Loucy (cell line): Measurements from ENCODE around the gene DPF3.

Experiments
- H2AFZ ChIP-seq: fragments of 200-600 bp; sonication (generic); 2 replicates; pipeline ENCODE4 v1.6.0; 2016; ENCODE audit warnings: antibody characterized with exemption, mild to moderate bottlenecking, low read length, moderate library complexity
- H3F3A ChIP-seq: fragments of 200-600 bp; 2 replicates; pipeline ENCODE4 v1.6.0; 2016; ENCODE audit warnings: antibody characterized with exemption, low read depth, mild to moderate bottlenecking
- H3K27me3 ChIP-seq: fragments of 200-600 bp; sonication (generic); 2 replicates; pipeline ENCODE4 v1.6.1; 2014; ENCODE audit warnings: low read length, mild to moderate bottlenecking; ENCODE audit not compliant: insufficient read depth, poor library complexity, severe bottlenecking
- H3K36me3 ChIP-seq: fragments of 200-600 bp; sonication (generic); 2 replicates; pipeline ENCODE4 v1.6.1; 2016; ENCODE audit warnings: low read length; ENCODE audit not compliant: insufficient read depth
- H3K4me1 ChIP-seq: fragments of 200-600 bp; sonication (generic); 2 replicates; pipeline ENCODE4 v1.5.1; 2014; ENCODE audit warnings: low read length, mild to moderate bottlenecking; ENCODE audit not compliant: insufficient read depth, poor library complexity, severe bottlenecking
- H3K4me2 ChIP-seq: fragments of 200-600 bp; sonication (generic); 2 replicates; pipeline ENCODE4 v1.6.0; 2014; ENCODE audit warnings: antibody characterized with exemption, low read length, low read depth, mild to moderate bottlenecking; ENCODE audit not compliant: poor library complexity, severe bottlenecking
- H3K4me3 ChIP-seq: fragments of 200-600 bp; sonication (generic); 2 replicates; pipeline ENCODE4 v1.5.1; 2014; ENCODE audit warnings: low read length, mild to moderate bottlenecking, mixed read lengths; ENCODE audit not compliant: poor library complexity, severe bottlenecking
- H3K79me2 ChIP-seq: fragments of 200-600 bp; sonication (generic); 2 replicates; pipeline ENCODE4 v1.6.1; 2014; ENCODE audit warnings: low read length; ENCODE audit not compliant: insufficient read depth
- H3K9ac ChIP-seq: fragments of 200-600 bp; sonication (generic); 2 replicates; pipeline ENCODE4 v1.6.0; 2014; ENCODE audit warnings: mild to moderate bottlenecking, low read depth, low read length, moderate library complexity; ENCODE audit not compliant: poor library complexity, severe bottlenecking
- H3K9me2 ChIP-seq: fragments of 200-600 bp; sonication (generic); replicated peaks from 2 replicates; pipeline ENCODE4 v1.6.1; 2016; ENCODE audit warnings: low read depth, low read length, mixed read lengths
- H3K9me3 ChIP-seq: fragments of 200-600 bp; sonication (generic); 2 replicates; pipeline ENCODE4 v1.6.1; 2014; ENCODE audit warnings: mild to moderate bottlenecking, antibody characterized with exemption, low read length, low read depth; ENCODE audit not compliant: insufficient read depth
- H4K20me1 ChIP-seq: fragments of 200-600 bp; sonication (generic); 2 replicates; pipeline ENCODE4 v1.6.0; 2014; ENCODE audit warnings: antibody characterized with exemption, low read length, mild to moderate bottlenecking; ENCODE audit not compliant: insufficient read depth, poor library complexity, severe bottlenecking
- CTCF ChIP-seq: fragments of 200-600 bp; sonication (generic); conservative IDR thresholded peaks from 2 replicates; pipeline ENCODE4 v1.5.1; 2014; ENCODE audit warnings: mild to moderate bottlenecking, antibody characterized with exemption, low read length
- EZH2phosphoT487 ChIP-seq: fragments of 200-600 bp; IDR thresholded peaks from 2 replicates; pipeline ENCODE4 v1.6.1; 2018; ENCODE audit warnings: antibody characterized with exemption, mild to moderate bottlenecking, moderate library complexity, borderline replicate concordance

The DPF3 gene

GRCh38 chr14:72652179-72652578 lies 241.7 kb downstream of the DPF3 start:
- no peak overlapping the region for H2AFZ ChIP-seq
- peaks cover 65% of the 10 kb centered on the region for H3K4me1 ChIP-seq
- H3K9me3 ChIP-seq, result no peaks in the 10 kb centered on the region
- TF ChIP-seq CTCF (no peak), EZH2phosphoT487 (no peak)
- no peaks in the 10 kb centered on the region for H3F3A ChIP-seq
- no peaks in the 10 kb centered on the region for H3K79me2 ChIP-seq
- H3K9me2 ChIP-seq, result no peaks in the 10 kb centered on the region
- no peaks in the 10 kb centered on the region for H4K20me1 ChIP-seq
- H3K36me3 ChIP-seq, result no peaks in the 10 kb centered on the region
- H3K4me3 ChIP-seq, result no peak overlapping the region
- H3K4me2 ChIP-seq, result no peak overlapping the region
- no peaks in the 10 kb centered on the region for H3K27me3 ChIP-seq
- H3K9ac ChIP-seq, result no peak overlapping the region

DNA sequence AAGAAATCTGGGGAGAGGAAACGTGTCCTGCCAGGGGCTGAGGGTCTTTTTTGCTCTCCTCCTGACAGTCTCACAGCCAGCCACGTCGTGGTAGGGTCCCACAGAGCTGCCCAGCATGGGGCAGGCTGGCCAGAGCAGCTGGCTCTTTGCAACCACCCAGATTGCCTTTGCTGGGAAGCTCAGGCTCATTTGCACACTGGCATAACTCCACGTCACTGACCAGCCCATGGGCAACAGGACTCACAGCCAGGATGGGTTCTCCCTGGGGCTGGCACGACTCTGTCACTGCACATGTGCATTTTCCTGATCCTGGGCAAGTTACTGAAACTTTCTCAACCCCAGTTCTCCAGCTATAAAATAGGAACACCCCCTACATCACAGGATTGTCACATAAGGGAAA lies 242.2 kb downstream of the DPF3 start:
- no peak overlapping the region for H2AFZ ChIP-seq

DNA sequence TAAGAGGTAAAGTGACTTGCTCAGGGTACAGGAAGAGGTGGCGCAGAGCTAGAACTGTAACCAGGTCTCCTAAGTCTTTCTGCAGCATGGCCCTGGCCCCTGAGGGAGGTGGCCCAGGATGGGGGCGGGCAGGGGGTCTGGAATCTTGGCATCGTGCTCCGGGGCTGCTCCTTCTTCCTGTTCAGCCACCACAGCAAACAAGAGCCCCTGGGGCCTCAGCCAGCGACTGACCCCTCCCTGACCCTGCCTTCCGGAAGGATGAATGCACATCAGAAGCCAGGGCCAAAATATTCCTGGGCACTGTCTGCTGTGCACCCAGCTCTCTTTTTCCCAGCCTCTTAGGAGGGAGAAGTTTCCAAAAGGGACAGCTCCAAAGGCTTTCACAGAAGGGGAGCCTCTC lies 242.8 kb downstream of the DPF3 start:
- TF ChIP-seq CTCF, result no peak
- no peak for TF ChIP-seq EZH2phosphoT487
- no peaks in the 10 kb centered on the region for H3K36me3 ChIP-seq
- H3K79me2 ChIP-seq, result no peaks in the 10 kb centered on the region
- no peaks in the 10 kb centered on the region for H4K20me1 ChIP-seq
- no peaks in the 10 kb centered on the region for H3F3A ChIP-seq
- H3K4me3 ChIP-seq, result no peak overlapping the region
- H3K27me3 ChIP-seq, result no peaks in the 10 kb centered on the region
- no peak overlapping the region for H3K4me2 ChIP-seq
- H2AFZ ChIP-seq, result no peak overlapping the region
- H3K9ac ChIP-seq, result no peak overlapping the region
- H3K4me1 ChIP-seq, result peaks cover 69% of the 10 kb centered on the region
- H3K9me2 ChIP-seq, result no peaks in the 10 kb centered on the region
- H3K9me3 ChIP-seq, result no peaks in the 10 kb centered on the region

More for the DNA sequence above, 242.2 kb downstream of the DPF3 start:
- no peak overlapping the region for H3K4me2 ChIP-seq
- H3K9me2 ChIP-seq, result no peaks in the 10 kb centered on the region
- H3K27me3 ChIP-seq, result no peaks in the 10 kb centered on the region
- no peaks in the 10 kb centered on the region for H3K79me2 ChIP-seq
- H3K36me3 ChIP-seq, result no peaks in the 10 kb centered on the region
- H3K4me1 ChIP-seq, result peaks cover 69% of the 10 kb centered on the region
- H3F3A ChIP-seq, result no peaks in the 10 kb centered on the region
- TF ChIP-seq EZH2phosphoT487, result no peak
- no peak for TF ChIP-seq CTCF
- no peaks in the 10 kb centered on the region for H4K20me1 ChIP-seq
- H3K9me3 ChIP-seq, result no peaks in the 10 kb centered on the region
- no peak overlapping the region for H3K9ac ChIP-seq
- no peak overlapping the region for H3K4me3 ChIP-seq
